Stimulated activated CD4-positive, alpha-beta T cell treated with anti-CD3 and anti-CD28 coated beads, Interleukin-12 subunit alpha, Interleukin-12 subunit beta, amount 100 ng/mL, for 24 hours (primary cell): ENCODE data around the gene NRAP.

ENCODE experiments used
- DNase-seq, 2 experiments: peaks; one replicate each; pipeline ENCODE4 v3.0.0-alpha.2; 2020; ENCODE audit warnings: low read depth in 2 of 2

Gene NRAP, protein sequence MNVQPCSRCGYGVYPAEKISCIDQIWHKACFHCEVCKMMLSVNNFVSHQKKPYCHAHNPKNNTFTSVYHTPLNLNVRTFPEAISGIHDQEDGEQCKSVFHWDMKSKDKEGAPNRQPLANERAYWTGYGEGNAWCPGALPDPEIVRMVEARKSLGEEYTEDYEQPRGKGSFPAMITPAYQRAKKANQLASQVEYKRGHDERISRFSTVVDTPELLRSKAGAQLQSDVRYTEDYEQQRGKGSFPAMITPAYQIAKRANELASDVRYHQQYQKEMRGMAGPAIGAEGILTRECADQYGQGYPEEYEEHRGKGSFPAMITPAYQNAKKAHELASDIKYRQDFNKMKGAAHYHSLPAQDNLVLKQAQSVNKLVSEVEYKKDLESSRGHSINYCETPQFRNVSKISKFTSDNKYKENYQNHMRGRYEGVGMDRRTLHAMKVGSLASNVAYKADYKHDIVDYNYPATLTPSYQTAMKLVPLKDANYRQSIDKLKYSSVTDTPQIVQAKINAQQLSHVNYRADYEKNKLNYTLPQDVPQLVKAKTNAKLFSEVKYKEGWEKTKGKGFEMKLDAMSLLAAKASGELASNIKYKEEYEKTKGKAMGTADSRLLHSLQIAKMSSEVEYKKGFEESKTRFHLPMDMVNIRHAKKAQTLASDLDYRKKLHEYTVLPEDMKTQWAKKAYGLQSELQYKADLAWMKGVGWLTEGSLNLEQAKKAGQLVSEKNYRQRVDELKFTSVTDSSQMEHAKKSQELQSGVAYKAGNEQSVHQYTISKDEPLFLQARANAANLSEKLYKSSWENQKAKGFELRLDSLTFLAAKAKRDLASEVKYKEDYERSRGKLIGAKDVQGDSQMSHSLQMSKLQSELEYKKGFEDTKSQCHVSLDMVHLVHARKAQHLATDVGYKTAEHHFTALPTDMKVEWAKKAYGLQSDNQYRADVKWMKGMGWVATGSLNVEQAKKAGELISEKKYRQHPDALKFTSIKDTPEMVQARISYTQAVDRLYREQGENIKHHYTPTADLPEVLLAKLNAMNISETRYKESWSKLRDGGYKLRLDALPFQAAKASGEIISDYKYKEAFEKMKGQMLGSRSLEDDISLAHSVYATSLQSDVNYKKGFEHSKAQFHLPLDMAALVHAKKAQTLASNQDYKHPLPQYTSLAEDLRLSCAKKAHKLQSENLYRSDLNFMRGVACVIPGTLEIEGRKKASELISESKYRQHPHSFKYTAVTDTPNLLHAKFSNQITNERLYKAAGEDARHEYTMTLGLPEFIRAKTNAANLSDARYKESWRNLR (N-terminal part only)

GRCh38 chr10:113663908-113664307 is at the start of gene NRAP:
Gene NRAP (minus strand): TSS chr10:113664041. CDS start chr10:113663882, 159 bp downstream.
- DNase-seq, result no peak

DNA sequence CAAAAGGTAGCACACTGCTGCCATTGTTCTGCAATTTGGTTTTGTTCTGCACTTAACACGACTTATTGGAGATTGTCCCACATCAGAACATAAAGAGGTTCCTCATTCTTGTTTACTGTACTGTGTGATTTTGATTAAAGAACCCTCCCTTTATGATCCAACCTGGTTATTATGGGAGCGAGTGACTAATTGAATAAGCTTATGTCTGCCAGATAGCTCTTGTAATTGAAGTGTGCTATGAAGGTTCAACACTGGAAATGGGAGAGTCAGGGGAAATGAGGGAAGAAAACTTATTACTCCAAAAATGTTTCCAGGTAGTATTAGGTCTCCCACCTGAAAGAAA is 49.8 kb upstream of the NRAP start:
- no peak for DNase-seq

GRCh38 chr10:113712755-113713639 is 49.2 kb upstream of the NRAP start:
- DNase-seq, result no peak

GRCh38 chr10:113712024-113712423 is 48.2 kb upstream of the NRAP start:
- DNase-seq, result no peak

GRCh38 chr10:113711142-113711541 is 47.3 kb upstream of the NRAP start:
- DNase-seq, result no peak

- no peak for DNase-seq
Observed at GRCh38 chr10:113709221-113709838, 45.5 kb upstream of the NRAP start.

- DNase-seq, result no peak
Observed at GRCh38 chr10:113708640-113709039, 44.8 kb upstream of the NRAP start.

- DNase-seq, result no peak
Observed at GRCh38 chr10:113706623-113707022, 42.8 kb upstream of the NRAP start.

DNA sequence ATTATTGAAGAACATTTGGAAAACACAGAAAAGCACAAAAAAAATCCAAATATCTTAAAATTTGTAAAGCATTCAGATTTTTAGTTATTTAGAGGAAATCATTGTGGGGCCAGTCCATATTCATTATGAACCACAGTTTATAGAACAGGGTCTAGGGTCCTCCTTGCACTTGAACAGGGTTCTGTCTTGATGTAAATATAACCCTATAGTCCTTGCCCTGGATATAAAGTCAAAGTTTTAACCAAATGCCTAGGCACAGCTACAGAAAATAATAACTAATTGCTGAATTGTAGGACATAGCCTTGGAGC is 41.5 kb upstream of the NRAP start:
- no peak for DNase-seq

DNA sequence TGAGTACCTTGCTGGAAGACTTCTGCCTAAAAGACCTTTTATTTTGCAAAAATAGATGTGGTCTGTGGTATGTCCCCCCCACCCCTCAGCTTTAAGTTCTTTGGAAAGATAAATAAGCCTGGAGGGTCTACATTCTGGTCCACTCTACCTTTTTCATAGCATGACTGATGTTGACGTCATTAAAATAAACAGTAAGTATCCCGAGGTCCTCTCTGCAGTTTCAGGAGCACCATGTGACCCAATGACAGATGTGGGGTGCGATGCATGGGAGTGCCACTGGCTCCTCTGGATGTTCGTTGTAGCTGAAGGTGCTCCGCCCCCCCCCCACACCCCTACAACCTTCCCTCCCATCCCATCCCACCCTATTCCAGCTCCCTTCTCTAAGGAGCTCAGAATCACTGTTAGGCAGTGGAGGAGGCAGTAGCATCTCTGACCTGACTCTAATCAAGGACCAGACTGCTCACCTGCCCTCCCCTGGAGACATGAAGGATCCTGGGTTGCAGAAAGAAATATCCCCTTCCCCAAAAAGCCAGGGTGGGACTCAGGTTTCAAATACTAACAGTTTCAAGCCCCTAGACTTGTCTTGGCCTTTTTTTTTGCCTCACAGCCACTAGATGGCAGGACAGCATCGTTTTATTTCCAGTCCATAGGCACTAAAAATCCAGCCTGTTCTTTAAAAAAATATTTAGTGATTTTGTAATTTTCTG is 40.9 kb upstream of the NRAP start:
- no peak for DNase-seq

- no peak for DNase-seq
Observed at GRCh38 chr10:113697595-113697994, 33.8 kb upstream of the NRAP start.

- DNase-seq, result no peak
Observed at GRCh38 chr10:113695691-113696090, 31.9 kb upstream of the NRAP start.

DNA sequence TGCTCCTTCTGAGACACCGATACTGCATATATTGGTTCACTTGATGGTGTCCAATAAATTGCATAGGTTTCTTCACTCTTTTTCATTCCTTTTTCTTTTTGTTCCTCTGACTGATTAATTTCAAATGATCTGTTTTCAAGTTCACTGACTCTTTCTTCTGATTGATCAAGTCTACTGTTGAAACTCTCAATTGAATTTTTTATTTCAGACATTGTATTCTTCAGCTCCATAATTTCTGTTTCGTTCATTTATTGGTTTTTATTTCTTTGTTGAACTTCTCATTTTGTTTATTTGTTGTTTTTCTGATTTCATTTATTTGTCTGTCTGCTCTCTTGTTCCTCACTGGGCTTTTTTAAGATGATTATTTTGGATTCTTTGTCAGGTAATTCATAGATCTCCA is 29.5 kb upstream of the NRAP start:
- DNase-seq, result no peak

- DNase-seq, result no peak
Observed at GRCh38 chr10:113692271-113692670, 28.4 kb upstream of the NRAP start.

DNA sequence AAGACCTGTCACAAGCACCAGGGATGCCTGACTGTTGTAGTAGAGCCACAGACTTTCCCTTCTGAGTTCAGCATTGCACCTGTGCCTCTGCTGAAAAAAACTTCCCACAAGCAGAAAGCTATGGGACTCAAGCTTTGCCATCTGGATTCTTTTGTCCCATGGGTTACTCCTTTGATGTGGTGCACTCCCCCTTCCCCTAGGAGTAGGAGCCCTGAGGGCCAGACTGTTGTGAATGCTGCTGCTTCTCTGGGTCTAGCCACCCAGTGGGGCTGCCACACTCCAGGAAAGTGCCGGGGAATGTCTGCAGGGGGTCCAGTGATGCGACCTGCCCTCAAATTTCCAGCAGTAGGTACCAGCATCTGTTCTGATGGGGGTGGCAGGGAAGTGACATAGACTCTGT is 27.5 kb upstream of the NRAP start:
- DNase-seq, result no peak

DNA sequence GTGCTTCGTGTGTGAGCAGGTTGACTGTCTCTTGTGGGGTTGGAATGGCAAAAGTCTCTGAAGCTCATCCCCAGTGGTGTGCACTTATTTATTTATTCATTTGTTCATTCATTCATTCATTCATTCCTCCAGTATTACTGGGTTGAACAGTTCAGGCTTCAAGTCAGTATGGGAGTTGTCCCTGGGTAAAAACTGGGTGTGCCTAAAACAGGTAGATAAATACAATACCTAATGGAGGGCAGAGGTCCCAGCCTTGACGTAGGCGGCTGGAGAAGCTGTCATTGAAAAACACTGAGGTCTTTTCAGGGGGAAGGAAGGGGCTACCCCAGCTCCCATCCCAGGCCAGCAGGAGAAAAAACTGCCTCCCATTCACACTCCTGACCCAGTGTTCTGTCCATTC is 26.9 kb upstream of the NRAP start:
- DNase-seq, result no peak

GRCh38 chr10:113689574-113689973 is 25.7 kb upstream of the NRAP start:
- no peak for DNase-seq

GRCh38 chr10:113689057-113689456 is 25.2 kb upstream of the NRAP start:
- DNase-seq, result no peak

GRCh38 chr10:113687037-113687436 is 23.2 kb upstream of the NRAP start:
- DNase-seq, result no peak

GRCh38 chr10:113686028-113686427 is 22.2 kb upstream of the NRAP start:
- no peak for DNase-seq
